ENCODE results near the gene NSG2.
A peak's percentile ranks its signal among the peaks of the same experiment; 100 is the strongest.

NSG2 gene

DNA sequence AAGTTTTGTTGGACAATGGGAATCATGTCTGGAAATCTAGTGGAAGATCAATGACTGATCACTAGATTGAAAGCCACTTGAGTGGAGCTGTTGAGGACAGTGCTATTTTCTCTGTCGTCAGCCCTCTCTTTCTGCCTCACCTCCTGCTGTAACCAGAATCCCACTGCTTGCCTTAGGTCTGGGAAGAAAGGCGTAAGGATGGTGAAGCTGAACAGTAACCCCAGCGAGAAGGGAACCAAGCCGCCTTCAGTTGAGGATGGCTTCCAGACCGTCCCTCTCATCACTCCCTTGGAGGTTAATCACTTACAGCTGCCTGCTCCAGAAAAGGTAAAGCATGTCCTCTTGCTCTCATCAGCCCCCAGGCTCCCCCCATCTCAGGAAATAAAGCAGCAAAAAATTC lies 1.1 kb downstream of the NSG2 start:
- in situ Hi-C loops (cut with HindIII; ENCODE audit: low sequenced_read_pairs): no loop called here
- no peak for TF ChIP-seq CTCF (IDR thresholded peaks at IDR 0.05; ENCODE audit: low read depth, low read length)
- H3K4me3 ChIP-seq (ENCODE audit: low read depth, low read length): no peak overlapping the region

GRCh38 chr5:174047472-174048099 lies 2.1 kb downstream of the NSG2 start:
- no peak for DNase-seq (ENCODE audit: low read depth, low spot score)
- no peak overlapping the region for H3K4me3 ChIP-seq (ENCODE audit: low read depth, low read length)
- in situ Hi-C loops (cut with HindIII; ENCODE audit: low sequenced_read_pairs): no loop called here
- no peak for TF ChIP-seq CTCF (IDR thresholded peaks at IDR 0.05; ENCODE audit: low read depth, low read length)

More for the DNA sequence above, 1.1 kb downstream of the NSG2 start:
- no peak for DNase-seq (ENCODE audit: low read depth, low spot score)

DNA sequence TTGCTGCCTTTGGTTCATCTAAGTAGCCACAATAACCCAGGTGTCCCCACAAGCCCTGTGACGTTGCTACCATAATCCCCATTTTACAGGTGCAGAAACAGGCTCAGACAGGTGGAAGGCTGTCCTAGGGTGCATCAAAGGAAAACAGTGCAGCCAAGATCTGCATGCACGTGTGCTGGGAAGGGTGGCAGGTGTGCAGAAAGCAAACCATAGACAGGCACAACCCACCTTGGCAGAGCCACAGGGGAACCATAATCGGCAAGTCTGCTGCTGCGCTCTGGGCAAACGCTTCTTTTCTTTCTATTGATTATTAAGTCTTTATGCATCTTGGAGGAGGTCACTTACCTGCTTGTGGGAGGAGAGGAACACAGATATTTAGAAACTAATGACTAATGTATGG lies 7.1 kb downstream of the NSG2 start:
- in situ Hi-C loops (cut with HindIII; ENCODE audit: low sequenced_read_pairs): no loop called here
- no peak for TF ChIP-seq CTCF (IDR thresholded peaks at IDR 0.05; ENCODE audit: low read depth, low read length)
- DNase-seq (ENCODE audit: low read depth, low spot score): no peak
- H3K4me3 ChIP-seq (ENCODE audit: low read depth, low read length): no peak overlapping the region

GRCh38 chr5:174053905-174054304 lies 8.4 kb downstream of the NSG2 start:
- in situ Hi-C loops (cut with HindIII; ENCODE audit: low sequenced_read_pairs): no loop called here
- H3K4me3 ChIP-seq (ENCODE audit: low read depth, low read length): no peak overlapping the region
- no peak for TF ChIP-seq CTCF (IDR thresholded peaks at IDR 0.05; ENCODE audit: low read depth, low read length)
- no peak for DNase-seq (ENCODE audit: low read depth, low spot score)

DNA sequence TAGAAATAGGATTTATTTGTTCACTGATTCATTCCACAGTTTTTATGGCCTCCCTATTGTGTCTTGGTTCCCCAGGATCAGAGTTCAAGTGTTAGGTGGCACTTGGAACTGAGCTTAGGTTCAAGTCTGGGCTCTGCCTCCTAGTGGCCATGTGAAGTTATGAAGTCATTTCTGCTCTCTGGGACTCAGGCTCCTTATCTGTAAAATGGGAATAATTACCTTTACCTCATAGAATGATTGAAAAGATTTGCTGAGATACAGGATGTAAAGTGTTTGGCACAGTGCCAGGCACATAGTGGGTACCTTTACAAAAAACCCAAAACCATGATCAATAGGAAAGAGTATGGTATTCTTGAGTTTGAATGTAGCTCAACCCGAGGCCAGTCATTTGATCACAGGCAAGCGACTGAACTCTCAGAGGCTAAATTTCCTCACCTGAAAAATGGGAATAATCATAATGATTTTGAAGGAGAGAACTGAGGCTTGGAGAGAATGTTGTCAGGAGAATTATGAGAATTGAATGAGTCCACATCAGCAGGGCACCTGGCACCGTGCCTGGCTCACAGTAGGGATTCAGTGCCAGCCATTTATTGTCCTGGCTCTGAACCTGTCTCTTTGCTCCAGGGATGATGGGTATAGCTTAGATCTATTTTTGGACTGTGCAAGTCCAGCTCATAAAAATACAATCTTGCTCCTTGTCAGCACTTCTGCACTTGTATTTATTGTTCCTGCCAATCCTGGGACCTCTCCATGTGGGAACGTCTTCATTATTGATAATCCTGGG lies 10.8 kb downstream of the NSG2 start:
- DNase-seq (ENCODE audit: low read depth, low spot score): no peak
- in situ Hi-C loops (cut with HindIII; ENCODE audit: low sequenced_read_pairs): no loop called here
- H3K4me3 ChIP-seq (ENCODE audit: low read depth, low read length): no peak overlapping the region
- peak; percentile 6 for TF ChIP-seq CTCF (IDR thresholded peaks at IDR 0.05; ENCODE audit: low read depth, low read length)

DNA sequence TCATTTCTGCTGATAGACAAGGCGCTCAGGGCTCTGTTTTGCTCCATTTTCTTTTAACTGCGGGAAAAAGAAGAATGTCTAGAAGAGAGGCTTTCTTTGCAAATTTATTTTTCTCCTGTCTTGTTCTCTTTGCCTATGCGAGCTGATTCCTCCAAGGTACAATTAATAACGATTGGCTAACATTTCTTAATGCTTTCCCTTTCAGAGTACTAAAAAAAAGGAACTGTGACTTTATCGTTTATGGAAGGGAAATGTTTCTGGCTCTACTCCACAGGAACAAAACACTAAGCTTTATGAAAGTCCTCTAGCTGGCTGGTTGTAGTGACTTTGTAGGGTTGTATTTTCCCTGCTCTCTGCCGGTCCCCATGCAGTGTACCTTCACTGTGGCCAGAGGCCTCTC lies 11.7 kb downstream of the NSG2 start:
- TF ChIP-seq CTCF (IDR thresholded peaks at IDR 0.05; ENCODE audit: low read depth, low read length): no peak
- DNase-seq (ENCODE audit: low read depth, low spot score): no peak
- in situ Hi-C loops (cut with HindIII; ENCODE audit: low sequenced_read_pairs): no loop called here
- no peak overlapping the region for H3K4me3 ChIP-seq (ENCODE audit: low read depth, low read length)

All from astrocyte of the spinal cord (primary cell).